Stimulated activated CD8-positive, alpha-beta memory T cell treated with anti-CD3 and anti-CD28 coated beads, Interleukin-12 subunit alpha, Interleukin-12 subunit beta, amount 100 ng/mL, for 24 hours (primary cell): ENCODE results near the gene ZNF853.
"Not testable (repeated sequence)": the region's sequence is repeated elsewhere in the genome, so short reads cannot be mapped to it uniquely, and the experiment has no call there.

Source experiments
- DNase-seq: peaks from one replicate; pipeline ENCODE4 v3.0.0-alpha.2; 2020; ENCODE audit errors: extremely low read depth

The ZNF853 gene

GRCh38 chr7:6606866-6607583 lies 8.4 kb upstream of the ZNF853 start:
- no peak for DNase-seq

- no peak for DNase-seq
Observed at GRCh38 chr7:6607651-6608051, 7.8 kb upstream of the ZNF853 start.

GRCh38 chr7:6608081-6608480 lies 7.3 kb upstream of the ZNF853 start:
- no peak for DNase-seq

- DNase-seq = no peak
Observed at GRCh38 chr7:6608794-6609193, 6.6 kb upstream of the ZNF853 start.

GRCh38 chr7:6612819-6613218 lies 2.6 kb upstream of the ZNF853 start:
- DNase-seq = no peak

GRCh38 chr7:6613706-6614105 lies 1.7 kb upstream of the ZNF853 start:
- DNase-seq = no peak

GRCh38 chr7:6615723-6616555 lies 529 bp downstream of the ZNF853 start:
- no peak for DNase-seq

GRCh38 chr7:6616854-6617643 lies 1.6 kb downstream of the ZNF853 start:
- DNase-seq = no peak

GRCh38 chr7:6618621-6619020 lies 3.2 kb downstream of the ZNF853 start:
- no peak for DNase-seq

GRCh38 chr7:6619961-6620360 lies 4.6 kb downstream of the ZNF853 start:
- DNase-seq = no peak

GRCh38 chr7:6621195-6622133 lies 6.1 kb downstream of the ZNF853 start:
- DNase-seq = no peak

GRCh38 chr7:6622134-6622710 lies 6.8 kb downstream of the ZNF853 start:
- no peak for DNase-seq

- DNase-seq = no peak
Observed at GRCh38 chr7:6623589-6624245, 8.3 kb downstream of the ZNF853 start.

- no peak for DNase-seq
Observed at GRCh38 chr7:6624246-6624611, 8.8 kb downstream of the ZNF853 start.

GRCh38 chr7:6628045-6628444 lies 12.6 kb downstream of the ZNF853 start:
- no peak for DNase-seq

GRCh38 chr7:6630007-6630849 lies 14.8 kb downstream of the ZNF853 start:
- no peak for DNase-seq

GRCh38 chr7:6631605-6632004 lies 16.2 kb downstream of the ZNF853 start:
- DNase-seq = no peak

- DNase-seq = no peak
Observed at GRCh38 chr7:6634021-6634420, 18.6 kb downstream of the ZNF853 start.

GRCh38 chr7:6634971-6635370 lies 19.6 kb downstream of the ZNF853 start:
- DNase-seq = not testable (repeated sequence)
